ENCODE results near the gene FBXO38.

GRCh38 chr5:148436029-148436428 lies 52.3 kb downstream of the FBXO38 start:
- no peak for TF ChIP-seq POLR2A (IDR thresholded peaks at IDR 0.05)
- TF ChIP-seq, protein P1, sequence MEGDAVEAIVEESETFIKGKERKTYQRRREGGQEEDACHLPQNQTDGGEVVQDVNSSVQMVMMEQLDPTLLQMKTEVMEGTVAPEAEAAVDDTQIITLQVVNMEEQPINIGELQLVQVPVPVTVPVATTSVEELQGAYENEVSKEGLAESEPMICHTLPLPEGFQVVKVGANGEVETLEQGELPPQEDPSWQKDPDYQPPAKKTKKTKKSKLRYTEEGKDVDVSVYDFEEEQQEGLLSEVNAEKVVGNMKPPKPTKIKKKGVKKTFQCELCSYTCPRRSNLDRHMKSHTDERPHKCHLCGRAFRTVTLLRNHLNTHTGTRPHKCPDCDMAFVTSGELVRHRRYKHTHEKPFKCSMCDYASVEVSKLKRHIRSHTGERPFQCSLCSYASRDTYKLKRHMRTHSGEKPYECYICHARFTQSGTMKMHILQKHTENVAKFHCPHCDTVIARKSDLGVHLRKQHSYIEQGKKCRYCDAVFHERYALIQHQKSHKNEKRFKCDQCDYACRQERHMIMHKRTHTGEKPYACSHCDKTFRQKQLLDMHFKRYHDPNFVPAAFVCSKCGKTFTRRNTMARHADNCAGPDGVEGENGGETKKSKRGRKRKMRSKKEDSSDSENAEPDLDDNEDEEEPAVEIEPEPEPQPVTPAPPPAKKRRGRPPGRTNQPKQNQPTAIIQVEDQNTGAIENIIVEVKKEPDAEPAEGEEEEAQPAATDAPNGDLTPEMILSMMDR (IDR thresholded peaks at IDR 0.05), result no peak
